Effector CD4-positive, alpha-beta T cell (primary cell): ENCODE data around the gene GNG7.
"Not testable (repeated sequence)": the region's sequence is repeated elsewhere in the genome, so short reads cannot be mapped to it uniquely, and the experiment has no call there.

Experiments
- DNase-seq: peaks from one replicate; pipeline ENCODE4 v3.0.0-alpha.2; 2020

GNG7 gene

DNA sequence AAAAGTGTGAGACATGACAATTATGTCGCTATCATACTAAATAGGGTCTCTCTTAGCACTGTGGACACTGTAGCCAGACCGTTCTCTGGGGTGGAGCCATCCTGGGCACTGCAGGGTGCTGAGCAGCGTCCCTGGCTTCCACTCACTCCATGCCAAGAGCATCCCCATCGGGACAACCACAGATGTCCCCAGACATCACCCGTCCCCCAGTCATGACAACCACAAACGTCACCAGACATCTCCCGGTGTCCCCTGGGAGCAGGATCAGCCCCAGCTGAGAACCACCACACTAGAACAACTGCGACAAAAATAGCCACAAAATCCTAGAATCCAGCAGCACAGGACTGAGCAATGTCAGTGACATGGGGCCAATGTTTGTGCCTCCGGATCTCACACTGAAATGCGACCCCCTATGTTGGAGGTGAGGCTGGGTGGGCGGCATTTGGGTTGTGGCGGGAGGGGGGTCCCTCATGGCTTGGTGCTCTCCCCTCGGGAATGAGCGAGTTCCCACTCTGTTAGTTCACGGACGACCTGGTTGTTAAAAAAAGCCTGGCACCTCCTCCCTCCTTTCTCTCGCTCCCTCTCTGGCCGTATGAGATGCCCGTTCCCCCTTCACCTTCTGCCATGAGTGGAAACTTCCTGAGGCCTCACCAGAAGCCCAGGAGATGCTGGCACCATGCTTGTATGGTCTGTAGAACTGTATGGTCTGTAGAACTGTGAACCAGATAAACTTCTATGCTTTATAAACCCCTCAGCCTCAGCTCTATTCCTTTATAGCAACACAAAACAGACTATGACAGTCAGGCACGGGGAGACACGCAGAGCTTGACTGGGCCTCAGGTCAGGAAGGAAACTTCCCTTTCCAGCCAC is 132.7 kb downstream of the GNG7 start:
- DNase-seq, result no peak

DNA sequence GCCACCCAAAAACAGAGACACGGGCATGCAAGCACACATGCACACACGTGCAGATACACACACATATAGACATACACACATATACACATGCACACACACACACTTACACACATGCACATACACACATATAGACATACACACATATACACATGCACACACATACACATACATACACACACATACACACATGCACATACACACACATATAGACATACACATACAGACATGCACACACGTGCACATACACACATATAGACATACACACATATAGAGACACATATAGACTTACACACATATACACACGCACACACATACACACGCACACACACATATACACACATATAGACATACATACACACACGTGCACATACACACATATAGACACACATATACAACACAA is 134.5 kb downstream of the GNG7 start:
- no peak for DNase-seq

DNA sequence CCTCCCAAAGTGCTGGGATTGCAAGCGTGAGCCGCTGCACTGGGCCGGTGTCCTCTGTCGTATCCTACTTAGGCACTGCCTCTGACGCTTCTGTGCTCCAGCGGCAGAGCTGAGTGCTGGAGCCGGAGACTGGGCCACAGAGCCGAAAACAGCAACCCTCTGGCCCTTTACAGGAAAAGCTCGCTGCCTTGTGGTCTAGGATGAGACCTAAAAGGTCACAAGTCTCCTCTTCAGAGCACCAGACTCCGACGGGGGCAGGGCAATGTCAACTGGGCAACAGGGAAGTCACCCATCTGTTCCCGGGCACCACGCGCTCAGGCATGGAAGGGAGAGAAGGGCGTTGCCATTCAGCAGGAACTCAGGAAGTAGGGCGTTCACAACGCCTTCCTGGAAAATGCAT is 134.9 kb downstream of the GNG7 start:
- DNase-seq, result no peak

DNA sequence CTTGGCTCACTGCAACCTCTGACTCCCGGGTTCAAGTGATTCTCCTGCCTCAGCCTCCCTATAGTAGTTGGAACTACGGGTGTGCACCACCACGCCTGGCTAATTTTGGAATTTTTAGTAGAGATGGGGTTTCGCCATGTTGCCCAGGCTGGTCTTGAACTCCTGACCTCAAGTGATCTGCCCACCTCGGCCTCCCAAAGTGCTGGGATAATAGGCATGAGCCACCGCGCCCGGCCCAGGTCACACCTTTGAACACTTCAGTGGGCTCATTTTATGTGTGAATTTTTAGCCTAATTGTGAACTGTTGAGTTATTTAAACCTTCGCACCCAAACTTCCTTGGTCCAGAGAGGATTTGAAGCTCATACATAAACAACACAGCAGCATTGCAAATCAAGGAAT is 138.9 kb downstream of the GNG7 start:
- not testable (repeated sequence) for DNase-seq

DNA sequence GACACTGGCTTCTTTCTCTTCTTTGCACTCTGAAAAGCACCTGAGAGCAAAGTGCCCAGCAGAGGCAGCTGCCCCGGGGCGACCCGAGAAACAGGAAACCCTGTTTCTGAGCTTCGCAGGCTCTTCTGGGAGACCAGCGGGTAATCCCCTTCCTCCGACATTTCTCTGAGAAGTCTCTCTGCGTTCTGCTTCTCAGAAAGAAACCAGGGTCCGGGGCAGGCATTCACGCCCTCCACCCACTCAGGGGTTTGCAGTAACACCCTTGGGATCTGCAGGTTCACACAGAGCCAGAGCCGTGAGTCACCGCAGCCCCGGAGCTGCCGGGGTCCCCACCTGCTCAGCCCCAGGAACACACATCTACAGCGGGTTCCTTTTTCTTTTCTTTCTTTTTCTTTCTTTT is 140.6 kb downstream of the GNG7 start:
- DNase-seq, result peak; percentile 50

DNA sequence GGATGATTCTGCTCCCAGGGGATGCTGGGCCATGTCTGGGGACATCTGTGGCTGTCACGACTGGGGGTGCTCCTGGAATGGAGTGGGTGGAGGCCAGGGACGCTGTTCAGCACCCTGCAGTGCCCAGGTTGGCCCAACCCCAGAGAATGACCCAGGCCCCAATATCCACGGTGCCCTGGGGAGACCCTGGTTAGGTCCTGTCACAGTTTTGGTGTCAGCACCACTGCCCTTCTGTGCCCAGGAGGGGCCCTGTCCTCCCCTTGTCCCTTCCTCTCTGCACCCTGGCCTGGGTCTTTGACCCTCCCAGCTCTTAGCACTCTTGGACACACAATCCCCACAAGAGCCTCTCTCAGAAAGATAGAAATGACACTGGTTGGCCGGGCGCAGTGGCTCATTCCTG is 141.3 kb downstream of the GNG7 start:
- no peak for DNase-seq

DNA sequence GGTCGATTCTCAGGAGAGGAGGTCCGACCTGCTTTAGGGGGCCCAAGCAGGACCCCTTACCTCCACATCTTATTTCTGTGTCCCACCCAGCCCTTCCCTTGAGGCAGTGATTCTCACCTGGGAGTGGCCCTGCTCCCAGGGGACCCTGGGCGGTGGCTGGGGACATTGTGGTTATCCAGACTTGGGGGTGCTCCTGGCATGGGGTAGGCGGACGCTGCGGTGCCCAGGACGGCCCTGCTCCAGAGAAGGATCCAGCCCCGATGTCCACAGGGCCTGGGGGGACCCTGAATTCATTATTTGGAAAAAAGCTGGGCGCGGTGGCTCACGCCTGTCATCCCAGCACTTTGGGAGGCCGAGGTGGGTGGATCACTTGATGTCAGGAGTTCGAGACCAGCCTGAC is 142.1 kb downstream of the GNG7 start:
- DNase-seq, result no peak

DNA sequence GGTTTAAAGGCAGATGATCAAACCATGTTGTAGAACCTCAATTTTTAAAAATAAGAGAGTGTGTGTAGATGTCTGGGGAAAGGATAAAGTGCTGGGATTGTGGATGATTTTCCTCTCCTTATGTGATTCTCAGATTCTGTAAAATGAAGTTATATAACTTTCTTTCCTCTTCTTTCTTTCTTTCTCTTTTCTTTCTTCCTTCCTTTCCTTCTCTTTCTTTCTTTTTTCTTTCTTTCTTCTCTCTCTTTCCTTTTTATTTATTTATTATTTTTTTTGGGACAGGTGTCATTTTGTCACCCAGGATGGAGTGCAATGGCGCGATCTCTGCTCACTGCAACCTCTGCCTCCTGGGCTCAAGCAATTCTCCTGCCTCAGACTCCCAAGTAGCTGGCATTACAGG is 144.0 kb downstream of the GNG7 start:
- no peak for DNase-seq

DNA sequence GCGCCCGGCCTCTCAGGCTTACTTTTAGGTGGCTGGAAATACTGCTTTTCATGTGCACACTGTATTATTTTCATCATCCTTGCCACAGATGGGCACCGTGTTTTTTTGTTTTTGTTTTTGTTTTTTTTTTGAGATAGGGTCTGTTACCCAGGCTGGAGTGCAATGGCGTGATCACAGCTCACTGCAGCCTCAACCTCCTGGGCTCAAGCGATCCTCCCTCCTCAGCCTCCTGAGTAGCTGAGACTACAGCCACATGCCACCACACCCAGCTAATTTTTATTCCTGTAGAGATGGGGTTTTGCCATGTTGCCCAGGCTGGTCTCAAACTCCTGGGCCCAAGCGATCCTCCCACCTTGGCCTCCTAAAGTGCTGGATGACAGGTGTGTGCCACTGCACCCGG is 144.4 kb downstream of the GNG7 start:
- not testable (repeated sequence) for DNase-seq

DNA sequence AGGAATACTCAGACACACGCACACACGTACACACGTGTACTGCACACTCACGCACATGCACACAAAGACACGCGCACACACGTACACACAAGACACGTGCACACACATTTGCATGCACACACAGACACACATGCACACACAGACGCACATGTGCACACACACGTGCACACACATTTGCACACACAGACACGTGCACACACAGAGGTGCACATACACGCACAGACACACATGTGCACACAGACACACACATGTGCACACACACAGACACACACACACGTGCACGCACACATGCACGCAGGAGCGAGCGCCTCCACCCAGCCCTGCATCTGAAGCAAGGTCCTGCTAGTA is 145.4 kb downstream of the GNG7 start:
- DNase-seq, result no peak

DNA sequence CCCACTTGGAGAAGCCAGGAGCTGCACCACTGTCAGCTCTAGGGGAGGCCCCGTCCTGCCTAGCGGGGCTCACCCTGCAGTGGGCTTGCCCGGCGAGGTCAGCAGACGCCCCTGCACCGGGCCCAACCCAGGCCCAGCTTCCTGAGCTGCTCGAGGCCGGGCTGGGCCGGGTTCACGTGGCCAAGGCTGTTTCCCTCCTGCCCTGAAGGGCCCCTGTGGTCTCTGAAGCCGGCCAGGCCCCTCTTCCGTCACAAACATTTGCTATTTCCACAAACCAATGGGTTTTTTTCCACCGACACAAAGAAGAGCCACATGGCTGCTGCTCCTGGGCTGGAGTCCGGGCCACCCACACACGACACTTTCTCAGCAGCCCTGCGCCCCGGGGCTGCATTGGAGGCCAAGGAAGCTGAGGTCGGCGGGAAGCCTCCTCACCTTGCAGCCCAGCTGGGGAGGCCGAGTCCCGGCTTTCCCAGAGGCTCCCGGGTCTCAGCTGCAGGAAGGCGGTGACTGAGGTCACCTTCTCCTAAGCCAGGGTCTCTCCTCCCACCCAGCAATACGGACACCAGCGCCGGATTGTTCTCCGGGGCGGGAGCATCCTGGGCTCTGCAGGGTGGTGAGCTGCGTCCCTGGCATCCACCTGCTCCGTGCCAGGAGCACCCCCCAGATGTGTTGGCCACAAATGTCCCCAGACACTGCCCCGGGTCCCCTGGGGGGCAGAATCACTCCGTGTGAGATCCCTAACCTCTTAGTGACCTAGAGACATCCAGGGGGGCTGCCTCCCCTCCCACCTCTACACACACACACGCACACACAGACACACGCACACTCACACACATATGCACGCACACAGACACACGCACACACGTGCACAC is 146.0 kb downstream of the GNG7 start:
- DNase-seq, result no peak

DNA sequence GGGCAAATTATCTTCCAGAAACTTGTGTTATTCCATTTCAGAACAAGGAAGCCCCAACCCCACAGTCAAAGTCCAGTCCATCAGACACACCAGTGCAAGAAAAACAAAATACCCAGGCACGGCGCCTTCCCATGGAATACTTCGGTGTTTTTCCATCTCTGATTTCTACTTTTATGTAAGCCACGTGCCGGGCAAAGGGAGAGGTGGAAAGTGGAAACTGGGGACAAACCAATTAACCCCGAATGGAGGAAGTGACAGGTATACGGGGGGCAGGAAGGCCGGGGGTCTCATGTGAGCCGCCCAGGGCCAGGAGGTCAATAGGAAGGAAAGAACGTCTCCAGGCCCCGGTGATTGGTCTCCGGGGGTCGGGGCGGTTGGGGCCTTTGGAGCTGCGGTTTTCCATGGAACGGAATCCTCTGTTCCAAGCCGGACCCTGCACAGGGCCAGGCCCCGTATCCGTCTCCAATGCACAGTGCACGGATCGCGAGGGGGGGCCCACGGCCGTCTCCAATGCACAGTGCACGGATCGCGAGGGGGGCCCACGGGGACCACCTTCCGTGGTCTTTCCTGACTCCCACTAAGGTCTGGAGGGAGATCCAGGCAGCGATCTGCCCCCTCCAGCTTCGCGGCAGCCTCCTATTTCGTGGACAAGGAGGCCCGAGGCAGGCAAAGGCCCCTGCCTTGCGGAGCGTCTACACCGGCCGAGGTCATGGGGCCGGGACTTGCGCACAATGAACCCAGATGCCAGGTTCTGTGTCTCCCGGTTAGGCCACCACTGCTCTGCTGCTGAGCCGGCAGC is 146.9 kb downstream of the GNG7 start:
- no peak for DNase-seq

DNA sequence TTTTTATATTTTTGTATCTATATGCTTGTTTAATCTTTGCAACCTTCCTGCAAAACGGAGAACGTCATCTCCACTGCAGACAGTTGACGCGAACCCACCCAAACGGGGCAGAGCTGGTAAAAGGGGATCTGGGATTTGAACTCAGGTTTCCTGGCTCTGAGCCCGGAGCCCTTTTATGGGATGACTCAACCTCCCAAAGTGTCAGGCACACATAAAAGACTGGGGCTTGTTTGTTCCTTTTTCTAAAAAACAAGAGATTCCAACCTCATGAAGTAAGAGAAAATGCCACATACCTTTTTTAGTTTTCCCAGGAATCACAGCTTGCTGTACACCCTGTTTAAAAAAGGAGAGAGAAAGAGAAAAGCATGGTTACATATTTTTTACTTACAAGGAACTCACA is 147.6 kb downstream of the GNG7 start:
- DNase-seq, result no peak

DNA sequence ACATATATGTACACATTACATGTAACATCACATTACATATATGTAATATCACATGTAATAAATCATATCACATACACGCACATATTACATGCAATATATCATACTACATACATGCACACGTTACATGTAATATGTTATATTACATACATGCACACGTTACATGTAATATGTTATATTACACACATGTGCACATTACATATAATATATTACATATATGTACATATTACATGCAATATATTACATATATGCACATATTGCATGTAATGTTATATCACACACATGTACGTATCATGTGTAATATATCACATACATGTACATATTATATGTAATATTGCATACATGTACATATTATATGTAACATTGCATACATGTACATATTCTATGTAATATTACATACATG is 149.0 kb downstream of the GNG7 start:
- DNase-seq, result no peak

DNA sequence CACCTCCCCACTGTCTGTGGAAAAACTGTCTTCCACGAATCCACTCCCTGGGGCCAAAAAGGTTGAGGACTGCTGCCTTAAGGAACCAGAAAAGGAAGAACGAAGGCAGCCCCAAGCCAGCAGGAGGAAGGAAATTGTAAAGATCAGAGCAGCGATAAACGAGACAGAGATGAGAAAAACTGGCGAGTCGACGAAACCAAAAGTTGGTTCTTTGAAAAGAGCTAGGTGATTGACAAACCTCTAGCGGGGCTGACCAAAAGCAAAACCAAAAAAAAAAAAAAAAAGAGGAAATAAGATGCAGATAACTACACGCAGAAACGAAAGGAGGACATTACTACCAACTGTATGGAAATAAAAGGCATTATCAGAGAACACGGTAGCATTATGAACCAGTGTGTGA is 149.6 kb downstream of the GNG7 start:
- DNase-seq, result peak; percentile 30

DNA sequence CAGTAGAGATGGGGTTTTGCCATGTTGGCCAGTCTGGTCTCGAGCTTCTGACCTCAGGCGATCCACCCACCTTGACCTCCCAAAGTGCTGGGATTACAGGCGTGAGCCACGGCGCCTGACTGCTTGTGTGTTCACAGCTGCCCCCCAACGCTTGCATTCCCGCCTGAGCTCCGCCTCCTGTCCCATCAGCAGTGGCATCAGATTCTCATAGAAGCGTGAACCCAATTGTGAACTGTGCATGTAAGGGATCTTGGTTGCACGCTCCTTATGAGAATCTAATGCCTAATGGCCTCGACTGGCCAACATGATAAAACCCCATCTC is 150.7 kb downstream of the GNG7 start:
- no peak for DNase-seq

DNA sequence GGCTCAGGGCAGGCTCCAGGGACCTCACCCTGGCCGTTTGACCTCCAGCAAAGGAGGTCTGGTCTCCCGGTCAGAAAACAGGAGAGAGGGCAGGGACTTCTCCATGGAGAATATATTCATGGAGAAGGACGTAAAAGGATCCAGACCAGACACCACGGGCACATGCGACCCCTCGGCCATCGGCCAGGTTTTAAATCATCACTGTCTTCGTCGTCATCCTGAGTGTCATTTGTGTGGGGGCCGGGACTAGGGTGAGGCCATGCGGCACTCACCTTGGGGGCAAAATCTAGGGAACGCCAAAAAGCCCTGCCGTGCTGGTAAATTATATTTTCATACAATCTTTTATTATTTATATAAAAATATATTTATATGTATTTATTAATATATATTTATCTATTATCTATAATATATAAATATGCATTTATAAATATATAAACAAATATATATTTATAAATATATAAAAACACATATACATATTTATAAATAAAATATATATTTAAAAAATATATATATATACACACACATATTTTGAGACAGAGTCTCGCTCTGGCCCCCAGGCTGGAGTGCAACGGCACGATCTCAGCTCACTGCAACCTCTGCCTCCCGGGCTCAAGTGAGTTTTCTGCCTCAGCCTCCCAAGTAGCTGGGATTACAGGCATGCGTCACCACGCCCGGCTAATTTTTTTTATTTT is 151.2 kb downstream of the GNG7 start:
- no peak for DNase-seq

DNA sequence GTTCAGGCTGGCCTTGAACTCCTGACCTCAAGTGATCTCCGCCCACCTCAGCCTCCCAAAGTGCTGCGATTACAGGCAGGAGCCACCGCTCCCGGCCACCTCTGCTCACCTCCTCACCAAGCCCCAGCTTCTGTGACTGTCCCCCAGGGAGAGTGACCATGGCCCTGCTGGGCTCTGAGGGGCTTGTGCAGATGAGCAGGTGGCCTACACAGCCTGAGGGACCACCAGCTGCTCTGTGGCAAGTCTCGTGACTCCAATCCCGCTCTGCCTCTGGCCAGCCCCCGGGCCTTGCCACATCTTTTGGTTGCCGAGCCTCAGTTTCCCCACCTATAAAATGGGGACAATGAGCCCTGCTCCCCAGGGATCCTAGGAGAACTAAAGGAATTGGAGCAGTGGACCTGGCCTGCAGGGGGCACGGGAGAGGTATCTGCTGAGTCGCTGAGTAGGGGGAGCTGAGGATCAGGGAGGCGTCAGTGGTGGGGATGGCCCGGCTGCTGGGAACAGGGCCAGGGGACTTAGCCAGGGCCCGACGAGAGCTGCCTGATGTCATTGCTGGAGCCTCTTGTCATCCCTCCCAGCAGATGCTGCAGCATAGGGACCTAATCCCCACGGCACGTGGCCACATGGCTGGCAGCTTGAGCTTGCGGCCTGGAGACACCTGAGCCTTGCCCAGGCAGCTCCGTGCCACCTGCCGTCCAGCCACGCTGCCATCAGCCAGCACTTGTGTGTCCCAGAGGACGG is 151.9 kb downstream of the GNG7 start:
- DNase-seq, result no peak

DNA sequence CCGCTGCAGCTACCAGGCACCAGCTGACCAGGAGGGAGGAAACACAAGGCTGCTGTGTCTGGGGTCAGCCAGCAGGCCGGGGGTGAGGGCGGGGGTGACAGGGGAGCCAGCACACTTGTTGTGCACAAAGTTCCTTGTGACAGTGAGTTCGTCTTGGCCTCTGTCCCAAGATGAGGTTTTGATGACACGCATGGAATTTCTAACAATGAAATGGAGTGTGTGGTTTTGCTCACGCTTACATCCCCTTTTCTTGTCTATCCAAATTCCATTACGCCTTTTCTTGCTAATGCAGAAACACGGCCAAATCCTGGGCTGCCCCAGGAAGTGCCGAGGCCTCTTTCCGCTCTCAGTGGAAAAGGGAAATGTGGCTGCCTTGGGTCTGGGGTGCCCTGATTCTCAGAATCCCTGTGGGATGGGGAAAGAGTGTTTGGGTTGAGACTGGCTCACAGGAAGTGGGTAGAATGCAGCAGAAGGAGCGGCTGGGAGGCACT is 152.7 kb downstream of the GNG7 start:
- DNase-seq, result no peak

DNA sequence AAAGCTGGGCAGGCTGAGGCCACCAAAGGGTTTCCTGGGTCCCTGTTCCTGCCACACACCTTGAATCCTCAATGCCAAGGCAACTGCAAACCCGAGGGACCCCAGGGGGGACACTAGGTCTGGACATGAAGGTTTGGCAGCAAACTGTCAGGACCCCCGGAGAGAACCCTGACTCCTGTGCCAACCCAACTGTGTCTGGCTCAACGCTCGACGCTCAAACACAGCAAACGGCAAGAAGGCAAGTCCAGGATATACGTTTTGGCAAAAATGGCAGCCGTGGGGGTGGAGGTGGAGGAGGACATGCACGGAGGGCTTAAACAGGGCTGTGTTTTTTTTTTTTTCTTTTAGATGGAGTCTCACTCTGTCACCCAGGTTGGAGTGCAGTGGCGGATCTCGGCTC is 153.5 kb downstream of the GNG7 start:
- no peak for DNase-seq

DNA sequence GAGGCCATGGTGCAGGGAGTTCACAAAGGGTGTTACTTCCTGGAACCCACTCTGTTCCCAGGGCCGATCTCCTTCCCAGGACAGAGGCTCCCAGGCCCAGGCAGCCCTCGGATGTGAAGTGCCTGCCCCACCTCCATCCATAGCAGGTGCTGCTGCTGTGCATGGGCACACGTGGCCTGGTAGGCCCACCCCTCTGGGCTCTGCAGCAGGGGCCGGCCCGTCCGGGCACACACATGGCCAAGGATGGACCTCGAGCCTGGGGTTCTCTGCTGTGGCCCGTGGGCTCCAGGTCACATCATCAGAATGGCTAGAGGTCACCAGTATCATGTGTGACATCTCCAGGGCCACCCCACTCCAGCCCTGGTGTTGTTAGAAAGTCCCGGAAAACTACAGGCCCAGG is 154.8 kb downstream of the GNG7 start:
- DNase-seq, result no peak
